Prostate gland (tissue), 2 donors: ENCODE data around the gene SEC14L3.

Experiments used
- POLR2A ChIP-seq: fragments of 450-650 bp; IDR thresholded peaks from one replicate; pipeline ENCODE4 v1.6.1; 2016; ENCODE audit warnings: antibody characterized with exemption, mild to moderate bottlenecking
- POLR2AphosphoS5 ChIP-seq: sonication (generic); formaldehyde crosslinking; IDR thresholded peaks from one replicate; pipeline ENCODE4 v1.6.1; 2017; ENCODE audit warnings: antibody characterized with exemption
- TF ChIP-seq, protein P1 (sequence below), 4 experiments: fragments of 200-600 bp in 2 of 4; fragments of 450-650 bp in 2 of 4; sonication (generic) in 2 of 4; IDR thresholded peaks; 1 replicate in 3 of 4; 2 replicates in 1 of 4; pipeline ENCODE4 v1.5.1; 2016 to 2019; ENCODE audit warnings: antibody characterized with exemption in 4 of 4, mild to moderate bottlenecking in 2 of 4, moderate library complexity in 2 of 4

DNA sequence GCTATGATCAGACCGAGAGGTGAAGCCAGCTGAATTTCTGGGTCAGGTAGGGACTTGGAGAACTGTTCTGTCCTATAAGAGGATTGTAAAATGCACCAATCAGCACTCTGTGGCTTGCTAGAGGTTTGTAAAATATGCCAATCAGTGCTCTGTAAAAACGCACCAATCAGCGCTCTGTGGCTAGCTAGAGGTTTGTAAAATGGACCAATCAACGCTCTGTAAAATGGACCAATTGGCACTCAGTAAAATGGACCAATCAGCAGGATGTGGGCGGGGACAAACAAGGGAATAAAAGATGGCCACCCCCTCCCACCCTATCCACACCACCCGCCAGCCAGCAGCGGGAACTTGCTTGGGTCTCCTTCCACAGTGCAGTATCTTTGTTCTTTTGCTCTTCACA is 40.1 kb upstream of the SEC14L3 start:
- TF ChIP-seq, protein P1, sequence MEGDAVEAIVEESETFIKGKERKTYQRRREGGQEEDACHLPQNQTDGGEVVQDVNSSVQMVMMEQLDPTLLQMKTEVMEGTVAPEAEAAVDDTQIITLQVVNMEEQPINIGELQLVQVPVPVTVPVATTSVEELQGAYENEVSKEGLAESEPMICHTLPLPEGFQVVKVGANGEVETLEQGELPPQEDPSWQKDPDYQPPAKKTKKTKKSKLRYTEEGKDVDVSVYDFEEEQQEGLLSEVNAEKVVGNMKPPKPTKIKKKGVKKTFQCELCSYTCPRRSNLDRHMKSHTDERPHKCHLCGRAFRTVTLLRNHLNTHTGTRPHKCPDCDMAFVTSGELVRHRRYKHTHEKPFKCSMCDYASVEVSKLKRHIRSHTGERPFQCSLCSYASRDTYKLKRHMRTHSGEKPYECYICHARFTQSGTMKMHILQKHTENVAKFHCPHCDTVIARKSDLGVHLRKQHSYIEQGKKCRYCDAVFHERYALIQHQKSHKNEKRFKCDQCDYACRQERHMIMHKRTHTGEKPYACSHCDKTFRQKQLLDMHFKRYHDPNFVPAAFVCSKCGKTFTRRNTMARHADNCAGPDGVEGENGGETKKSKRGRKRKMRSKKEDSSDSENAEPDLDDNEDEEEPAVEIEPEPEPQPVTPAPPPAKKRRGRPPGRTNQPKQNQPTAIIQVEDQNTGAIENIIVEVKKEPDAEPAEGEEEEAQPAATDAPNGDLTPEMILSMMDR (IDR thresholded peaks at IDR 0.05) = no peak
- no peak for TF ChIP-seq POLR2A
- no peak for TF ChIP-seq POLR2AphosphoS5
